Uterus (tissue), 2 donors: Measurements from ENCODE around the gene ADSS1.

Experiments
- POLR2A ChIP-seq, 2 donors: fragments of 450-650 bp; IDR thresholded peaks; one replicate each; pipeline ENCODE4 v1.6.1; 2016; ENCODE audit warnings: antibody characterized with exemption in 2 of 2, mild to moderate bottlenecking in 1 of 2, moderate library complexity in 1 of 2
- TF ChIP-seq, protein P1 (sequence below), 4 experiments: fragments of 200-600 bp in 2 of 4; fragments of 450-650 bp in 2 of 4; sonication (generic) in 2 of 4; IDR thresholded peaks; one replicate each; pipeline ENCODE4 v1.5.1; 2016 to 2019; ENCODE audit warnings: antibody characterized with exemption in 4 of 4, mild to moderate bottlenecking in 2 of 4, moderate library complexity in 1 of 4

DNA sequence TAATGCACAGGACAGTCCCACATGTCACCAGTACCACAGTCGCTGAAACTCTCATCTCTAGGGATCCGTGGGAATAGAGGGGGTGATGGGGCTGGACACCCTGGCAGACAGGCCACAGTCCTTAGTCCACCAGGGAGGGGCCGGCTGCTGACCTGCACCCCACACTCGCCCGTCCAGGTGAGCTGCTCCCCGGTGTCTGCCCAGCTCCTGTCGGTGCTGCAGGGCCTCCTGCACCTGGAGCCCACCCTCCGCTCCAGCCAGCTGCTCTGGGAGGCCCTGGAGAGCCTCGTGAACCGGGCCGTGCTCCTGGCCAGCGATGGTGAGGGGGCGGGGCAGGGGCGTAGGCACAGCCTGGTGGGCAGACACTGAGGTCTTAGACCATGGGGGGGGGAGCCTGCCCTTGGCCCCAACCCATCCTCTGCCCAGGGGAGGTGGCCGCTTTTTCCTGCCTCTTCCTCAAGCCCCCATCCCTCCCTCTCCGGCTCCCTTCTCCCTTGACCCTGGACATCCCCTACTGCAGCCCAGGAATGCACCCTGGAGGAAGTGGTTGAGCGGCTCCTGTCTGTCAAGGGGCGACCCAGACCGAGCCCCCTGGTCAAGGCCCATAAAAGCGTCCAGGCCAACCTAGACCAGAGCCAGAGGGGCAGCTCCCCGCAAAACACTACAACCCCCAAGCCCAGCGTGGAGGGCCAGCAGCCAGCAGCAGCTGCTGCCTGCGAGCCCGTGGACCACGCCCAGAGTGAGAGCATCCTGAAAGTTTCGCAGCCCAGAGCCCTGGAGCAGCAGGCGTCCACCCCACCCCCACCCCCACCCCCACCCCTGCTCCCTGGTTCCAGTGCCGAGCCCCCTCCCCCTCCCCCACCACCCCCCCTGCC, 17.1 kb upstream of the ADSS1 start:
- TF ChIP-seq, protein P1, sequence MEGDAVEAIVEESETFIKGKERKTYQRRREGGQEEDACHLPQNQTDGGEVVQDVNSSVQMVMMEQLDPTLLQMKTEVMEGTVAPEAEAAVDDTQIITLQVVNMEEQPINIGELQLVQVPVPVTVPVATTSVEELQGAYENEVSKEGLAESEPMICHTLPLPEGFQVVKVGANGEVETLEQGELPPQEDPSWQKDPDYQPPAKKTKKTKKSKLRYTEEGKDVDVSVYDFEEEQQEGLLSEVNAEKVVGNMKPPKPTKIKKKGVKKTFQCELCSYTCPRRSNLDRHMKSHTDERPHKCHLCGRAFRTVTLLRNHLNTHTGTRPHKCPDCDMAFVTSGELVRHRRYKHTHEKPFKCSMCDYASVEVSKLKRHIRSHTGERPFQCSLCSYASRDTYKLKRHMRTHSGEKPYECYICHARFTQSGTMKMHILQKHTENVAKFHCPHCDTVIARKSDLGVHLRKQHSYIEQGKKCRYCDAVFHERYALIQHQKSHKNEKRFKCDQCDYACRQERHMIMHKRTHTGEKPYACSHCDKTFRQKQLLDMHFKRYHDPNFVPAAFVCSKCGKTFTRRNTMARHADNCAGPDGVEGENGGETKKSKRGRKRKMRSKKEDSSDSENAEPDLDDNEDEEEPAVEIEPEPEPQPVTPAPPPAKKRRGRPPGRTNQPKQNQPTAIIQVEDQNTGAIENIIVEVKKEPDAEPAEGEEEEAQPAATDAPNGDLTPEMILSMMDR (IDR thresholded peaks at IDR 0.05) = no peak
- TF ChIP-seq POLR2A (IDR thresholded peaks at IDR 0.05) = no peak
